Epithelial cell of esophagus (primary cell): Measurements from ENCODE around the gene ANKRD13C.

Experiments used
- DNase-seq: peaks from one replicate; pipeline ENCODE4 v3.0.0; 2010; ENCODE audit warnings: low read depth
- H3K4me3 ChIP-seq: 2 replicates; pipeline ENCODE4 v1.5.1; 2011; ENCODE audit warnings: mild to moderate bottlenecking, low read length, control low read depth
- CTCF ChIP-seq: IDR thresholded peaks from 2 replicates; pipeline ENCODE4 v1.5.1; 2011; ENCODE audit warnings: low read depth, mild to moderate bottlenecking, low read length, control low read depth, inconsistent platforms; ENCODE audit not compliant: insufficient read depth; ENCODE audit errors: missing control alignments

The ANKRD13C gene

GRCh38 chr1:70392626-70393025, 38.1 kb upstream of the ANKRD13C start:
- no peak for TF ChIP-seq CTCF
- H3K4me3 ChIP-seq: no peak overlapping the region
- no peak for DNase-seq

- no peak overlapping the region for H3K4me3 ChIP-seq
- no peak for DNase-seq
- TF ChIP-seq CTCF: no peak
Measured at GRCh38 chr1:70387507-70387906, 33.0 kb upstream of the ANKRD13C start.

GRCh38 chr1:70386121-70386520, 31.6 kb upstream of the ANKRD13C start:
- no peak overlapping the region for H3K4me3 ChIP-seq
- no peak for DNase-seq
- no peak for TF ChIP-seq CTCF

GRCh38 chr1:70385477-70385876, 31.0 kb upstream of the ANKRD13C start:
- TF ChIP-seq CTCF: no peak
- DNase-seq: no peak
- no peak overlapping the region for H3K4me3 ChIP-seq

- no peak for TF ChIP-seq CTCF
- H3K4me3 ChIP-seq: no peak overlapping the region
- DNase-seq: no peak
Measured at GRCh38 chr1:70384542-70384941, 30.0 kb upstream of the ANKRD13C start.

- no peak overlapping the region for H3K4me3 ChIP-seq
- no peak for DNase-seq
- no peak for TF ChIP-seq CTCF
Measured at GRCh38 chr1:70383483-70383882, 29.0 kb upstream of the ANKRD13C start.

- H3K4me3 ChIP-seq: no peak overlapping the region
- TF ChIP-seq CTCF: no peak
- no peak for DNase-seq
Measured at GRCh38 chr1:70382682-70383081, 28.2 kb upstream of the ANKRD13C start.
